Caco-2 (cell line): ENCODE measurements around the gene SYP. TPM values are rescaled to one million over a fixed set of nuclear protein-coding genes. Genes with fewer than 3 reads are reported as not detected.

Experiments
- BruUV-seq: library from RNA; stranded (reverse); fragments of 400-500 nt; replicated peaks from 2 replicates; lab custom pipeline; 2021; lab: Mats Ljungman, UMichigan
- CTCF ChIA-PET: fragments of 300-600 bp; sonication (Branson Sonifier 250); formaldehyde crosslinking; loops from one replicate; lab custom pipeline; 2022; ENCODE audit warnings: antibody characterized with exemption; lab: Charles Lee
- POLR2A ChIA-PET: fragments of 300-600 bp; sonication (Branson Sonifier 250); formaldehyde crosslinking; loops from one replicate; lab custom pipeline; 2022; ENCODE audit warnings: antibody characterized with exemption; lab: Charles Lee
- DNase-seq, 2 experiments: peaks; one replicate each; pipeline versions ENCODE4 v3.0.0 to v3.0.0-alpha.2; 2020 to 2022
- H3K27me3 ChIP-seq: replicated peaks from 2 replicates; pipeline ENCODE4 v1.6.0; 2011; ENCODE audit warnings: low read length; ENCODE audit not compliant: control insufficient read depth, insufficient read depth
- H3K36me3 ChIP-seq: 2 replicates; pipeline ENCODE4 v1.5.1; 2011; ENCODE audit warnings: low read length; ENCODE audit not compliant: control insufficient read depth, insufficient read depth
- H3K4me1 ChIP-seq: fragments of 250-450 bp; sonication (Bioruptor Pico); 2 replicates; pipeline ENCODE4 v1.5.1; 2020; ENCODE audit warnings: mild to moderate bottlenecking
- H3K4me3 ChIP-seq: 2 replicates; pipeline ENCODE4 v1.5.1; 2011; ENCODE audit warnings: low read depth, mild to moderate bottlenecking, control low read depth, low read length
- H3K9me3 ChIP-seq: fragments of 250-450 bp; sonication (Bioruptor Pico); 2 replicates; pipeline ENCODE4 v1.5.1; 2020; ENCODE audit warnings: mild to moderate bottlenecking, moderate library complexity
- H3K27ac Mint-ChIP-seq: one replicate; pipeline ENCODE4 v1.8.0; 2022; ENCODE audit warnings: mixed read lengths; ENCODE audit not compliant: unreplicated experiment
- H3K27me3 Mint-ChIP-seq: one replicate; pipeline ENCODE4 v1.8.0; 2022; ENCODE audit warnings: mixed read lengths; ENCODE audit not compliant: insufficient read depth, unreplicated experiment
- H3K36me3 Mint-ChIP-seq: one replicate; pipeline ENCODE4 v1.8.0; 2022; ENCODE audit warnings: mild to moderate bottlenecking, mixed read lengths; ENCODE audit not compliant: insufficient read depth, unreplicated experiment
- H3K4me1 Mint-ChIP-seq: one replicate; pipeline ENCODE4 v1.8.0; 2022; ENCODE audit warnings: low read depth, mixed read lengths; ENCODE audit not compliant: unreplicated experiment
- H3K4me3 Mint-ChIP-seq: one replicate; pipeline ENCODE4 v1.8.0; 2022; ENCODE audit warnings: mild to moderate bottlenecking, moderate library complexity, mixed read lengths; ENCODE audit not compliant: unreplicated experiment
- H3K9me3 Mint-ChIP-seq: one replicate; pipeline ENCODE4 v1.8.0; 2022; ENCODE audit warnings: mixed read lengths; ENCODE audit not compliant: unreplicated experiment
- CTCF ChIP-seq, 2 experiments: fragments of 200-600 bp in 1 of 2; IDR thresholded peaks; 1 replicate in 1 of 2; 2 replicates in 1 of 2; pipeline versions ENCODE4 v1.5.1 to v1.8.0; 2011 to 2022; ENCODE audit warnings: antibody characterized with exemption in 1 of 2, control low read depth in 1 of 2, inconsistent platforms in 1 of 2, low read depth in 1 of 2, low read length in 1 of 2, mild to moderate bottlenecking in 1 of 2, moderate library complexity in 1 of 2; ENCODE audit not compliant: insufficient read depth in 1 of 2, severe bottlenecking in 1 of 2, unreplicated experiment in 1 of 2
- intact Hi-C: fragments of 100-400 bp; cut with micrococcal nuclease; formaldehyde crosslinking; loops from one replicate; pipeline ENCODE4 v1.10.0; 2022; ENCODE audit not compliant: unreplicated experiment
- total RNA-seq: library from RNA; stranded (reverse); gene quantifications from 2 replicates; pipeline ENCODE4 v1.2.3, GENCODE V29; 2022

SYP gene
- total RNA-seq, 1 experiment from 2014 or later: 18.3 TPM

- no peak for TF ChIP-seq CTCF (IDR thresholded peaks at IDR 0.05; ENCODE audit: insufficient read depth in 1 of 2, low read depth in 1 of 2, low read length in 1 of 2, severe bottlenecking in 1 of 2, unreplicated experiment in 1 of 2)
- Mint-ChIP-seq H3K27me3 (peaks cover 4% of the 10 kb centered on the region), H3K4me1 (peaks cover 53% of the 10 kb centered on the region), H3K27ac (peak overlapping the region; percentile 44), H3K36me3 (peaks cover 37% of the 10 kb centered on the region), H3K9me3 (no peaks in the 10 kb centered on the region), H3K4me3 (no peak overlapping the region)
- intact Hi-C loops: loop anchor here (5.0 to 10.0 kb wide), 2 partner anchors 71 to 641 kb away; partner anchors contain the start of gene GPKOW
- Histone ChIP-seq H3K27me3 (no peaks in the 10 kb centered on the region), H3K4me3 (no peak overlapping the region), H3K9me3 (no peaks in the 10 kb centered on the region), H3K36me3 (no peaks in the 10 kb centered on the region), H3K4me1 (peaks cover 4% of the 10 kb centered on the region)
- ChIA-PET POLR2A (interaction anchor here (1.0 kb wide), 1 partner anchor 75 kb away, joined by 6 read pairs; no protein-coding TSS in a partner anchor), CTCF (no interaction called here)
- BruUV-seq: no TSS peak
- no peak for DNase-seq
These were observed 6.4 kb downstream of the SYP start for GRCh38 chrX:49193542-49193964.

GRCh38 chrX:49192722-49193328, 7.2 kb downstream of the SYP start:
- ChIA-PET POLR2A (interaction anchor here (1.0 kb wide), 1 partner anchor 76 kb away, joined by 6 read pairs; no protein-coding TSS in a partner anchor), CTCF (interaction anchor here (0.8 to 3.6 kb wide), 3 partner anchors 9 to 76 kb away, joined by 3 to 27 read pairs (median 4); no protein-coding TSS in a partner anchor)
- Mint-ChIP-seq H3K27ac (peak overlapping the region; percentile 44), H3K9me3 (no peaks in the 10 kb centered on the region), H3K4me1 (peaks cover 45% of the 10 kb centered on the region), H3K36me3 (peaks cover 32% of the 10 kb centered on the region), H3K27me3 (peaks cover 4% of the 10 kb centered on the region), H3K4me3 (no peak overlapping the region)
- Histone ChIP-seq H3K36me3 (no peaks in the 10 kb centered on the region), H3K27me3 (no peaks in the 10 kb centered on the region), H3K4me3 (no peak overlapping the region), H3K9me3 (no peaks in the 10 kb centered on the region), H3K4me1 (peaks cover 4% of the 10 kb centered on the region)
- peak; percentile 46 to 53 for TF ChIP-seq CTCF (IDR thresholded peaks at IDR 0.05; ENCODE audit: insufficient read depth in 1 of 2, low read depth in 1 of 2, low read length in 1 of 2, severe bottlenecking in 1 of 2, unreplicated experiment in 1 of 2)
- intact Hi-C loops: loop anchor here (5.0 to 10.0 kb wide), 2 partner anchors 71 to 642 kb away; partner anchors contain the start of gene GPKOW
- DNase-seq: peak in 1 of 2 experiments; percentile 39
- BruUV-seq: no TSS peak

- ChIA-PET POLR2A (interaction anchor here (0.5 to 1.3 kb wide), 10 partner anchors 10 to 324 kb away, joined by 3 to 43 read pairs (median 4); partner anchors contain the start of genes CCDC22 and PPP1R3F), CTCF (interaction anchor here (0.7 to 3.6 kb wide), 6 partner anchors 11 to 632 kb away, joined by 3 to 27 read pairs (median 4); no protein-coding TSS in a partner anchor)
- Mint-ChIP-seq H3K27me3 (peaks cover 4% of the 10 kb centered on the region), H3K27ac (peak overlapping the region; percentile 80), H3K9me3 (no peaks in the 10 kb centered on the region), H3K4me3 (peak overlapping the region; percentile 82), H3K36me3 (peaks cover 30% of the 10 kb centered on the region), H3K4me1 (peaks cover 43% of the 10 kb centered on the region)
- Histone ChIP-seq H3K4me1 (peaks cover 4% of the 10 kb centered on the region), H3K36me3 (no peaks in the 10 kb centered on the region), H3K4me3 (peak overlapping the region; percentile 52), H3K9me3 (no peaks in the 10 kb centered on the region), H3K27me3 (no peaks in the 10 kb centered on the region)
- peak in 1 of 2 experiments; percentile 49 for DNase-seq
- TF ChIP-seq CTCF (IDR thresholded peaks at IDR 0.05; ENCODE audit: insufficient read depth in 1 of 2, low read depth in 1 of 2, low read length in 1 of 2, severe bottlenecking in 1 of 2, unreplicated experiment in 1 of 2): no peak
- intact Hi-C loops: loop anchor here (2.0 to 10.0 kb wide), 4 partner anchors 43 to 643 kb away; partner anchors contain the start of genes CCDC22, GPKOW and PPP1R3F
- BruUV-seq: TSS peak; percentile 88
These were observed 8.4 kb downstream of the SYP start for GRCh38 chrX:49191574-49192011.
